HS-27A (cell line): Measurements from ENCODE around the gene BAG1.

ENCODE experiments used
- DNase-seq: peaks from one replicate; pipeline ENCODE4 v3.0.0-alpha.2; 2012; ENCODE audit warnings: low read depth, missing footprints

Gene BAG1

GRCh38 chr9:33210006-33210715 is 54.3 kb downstream of the BAG1 start:
- DNase-seq, result no peak

GRCh38 chr9:33209394-33209793 is 55.1 kb downstream of the BAG1 start:
- no peak for DNase-seq

- DNase-seq, result no peak
Measured at GRCh38 chr9:33202552-33203201, 61.8 kb downstream of the BAG1 start.
